GM23248 (cell line): Measurements from ENCODE around the gene PTK7.

ENCODE experiments used
- EZH2 ChIP-seq: fragments of 200-600 bp; sonication (generic); IDR thresholded peaks from 2 replicates; pipeline ENCODE4 v1.6.1; 2018; ENCODE audit warnings: antibody characterized with exemption, mild to moderate bottlenecking; ENCODE audit not compliant: insufficient read depth, poor library complexity, severe bottlenecking
- EZH2phosphoT487 ChIP-seq: fragments of 200-600 bp; sonication (generic); IDR thresholded peaks from 2 replicates; pipeline ENCODE4 v1.6.1; 2018; ENCODE audit warnings: antibody characterized with exemption, moderate library complexity, mild to moderate bottlenecking, low read depth; ENCODE audit not compliant: insufficient read depth

DNA sequence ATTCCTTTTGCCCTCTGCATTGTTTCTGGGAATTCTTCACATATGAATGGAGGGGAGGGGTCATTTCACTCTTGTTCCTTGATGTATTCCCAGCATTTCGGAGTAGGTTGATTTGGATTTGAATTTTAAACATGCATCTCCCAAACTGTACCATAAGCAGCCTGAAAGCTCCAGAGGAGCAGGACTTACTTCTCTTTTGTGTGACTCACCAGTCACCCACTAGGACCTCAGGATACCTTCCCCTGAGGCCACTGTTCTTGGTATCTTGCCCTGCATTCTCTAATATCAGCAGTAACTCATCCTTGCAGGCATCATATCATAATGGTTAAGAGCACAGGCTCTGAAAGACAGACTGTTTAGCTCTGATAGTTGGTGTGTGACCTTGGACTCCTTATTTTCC is 17.6 kb upstream of the PTK7 start:
- TF ChIP-seq EZH2 = no peak
- TF ChIP-seq EZH2phosphoT487 = no peak
